KG1 (cell line): ENCODE data around the gene FAM184A.

Experiments
- DNase-seq: peaks from one replicate; lab custom pipeline; 2025; lab: John Stamatoyannopoulos, UW

FAM184A gene

GRCh38 chr6:118913161-118913560, 165.3 kb downstream of the FAM184A start:
- no peak for DNase-seq

- DNase-seq = no peak
Observed at GRCh38 chr6:118912646-118913045, 165.8 kb downstream of the FAM184A start.
